Measurements from ENCODE around the gene TMEM238.

TMEM238 gene

GRCh38 chr19:55355213-55355821, 28.8 kb downstream of the TMEM238 start:
- TF ChIP-seq FOXM1 (IDR thresholded peaks at IDR 0.05; ENCODE audit: borderline replicate concordance): no peak
- no peak for TF ChIP-seq SUZ12 (IDR thresholded peaks at IDR 0.05)
- TF ChIP-seq CTBP1 (IDR thresholded peaks at IDR 0.05; ENCODE audit: borderline replicate concordance): no peak
- no peak for TF ChIP-seq FOXA1 (IDR thresholded peaks at IDR 0.05)
- TF ChIP-seq TARDBP (IDR thresholded peaks at IDR 0.05): no peak
- TF ChIP-seq SP1 (IDR thresholded peaks at IDR 0.05): no peak
- TF ChIP-seq HDGF (IDR thresholded peaks at IDR 0.05; ENCODE audit: borderline replicate concordance): no peak
- CTCF ChIA-PET: no interaction called here
- POLR2A ChIA-PET: no interaction called here
- DNase-seq (ENCODE audit: extremely low spot score): no peak

- DNase-seq (ENCODE audit: extremely low spot score): no peak
- ChIA-PET POLR2A (no interaction called here), CTCF (no interaction called here)
- no peak for TF ChIP-seq CTBP1 (IDR thresholded peaks at IDR 0.05; ENCODE audit: borderline replicate concordance)
- no peak for TF ChIP-seq BHLHE40 (IDR thresholded peaks at IDR 0.05; ENCODE audit: borderline replicate concordance)
- TF ChIP-seq FOXM1 (IDR thresholded peaks at IDR 0.05; ENCODE audit: borderline replicate concordance): no peak
- no peak for TF ChIP-seq FOXK2 (IDR thresholded peaks at IDR 0.05)
- TF ChIP-seq ARNT (IDR thresholded peaks at IDR 0.05): no peak
Measured at GRCh38 chr19:55354698-55355212, 29.3 kb downstream of the TMEM238 start, which contains the start of gene COX6B2. Gene COX6B2, minus strand, starts transcription at chr19:55354719. Its CDS starts 198 bp downstream, at chr19:55354521.

- ChIA-PET POLR2A (interaction anchor here (0.9 to 2.0 kb wide), 3 partner anchors 13 to 32 kb away, joined by 3 to 5 read pairs (median 5); no protein-coding TSS in a partner anchor), CTCF (no interaction called here)
- peak; percentile 94 for DNase-seq (ENCODE audit: extremely low spot score)
- TF ChIP-seq SP1 (IDR thresholded peaks at IDR 0.05): peak; percentile 57
- peak; percentile 32; the same call in 1 of the 2 replicates for TF ChIP-seq L3MBTL2 (conservative IDR thresholded peaks at IDR 0.05)
- no peak for TF ChIP-seq LEF1 (IDR thresholded peaks at IDR 0.05; ENCODE audit: borderline replicate concordance)
Measured at GRCh38 chr19:55353803-55354697, 30.0 kb downstream of the TMEM238 start.

- POLR2A ChIA-PET: interaction anchor here (0.9 to 2.0 kb wide), 3 partner anchors 12 to 32 kb away, joined by 3 to 5 read pairs (median 5); no protein-coding TSS in a partner anchor
- no peak for DNase-seq (ENCODE audit: extremely low spot score)
- CTCF ChIA-PET: no interaction called here
- TF ChIP-seq ELF4 (IDR thresholded peaks at IDR 0.05): no peak
- TF ChIP-seq FOXM1 (IDR thresholded peaks at IDR 0.05; ENCODE audit: borderline replicate concordance): no peak
- no peak for TF ChIP-seq BHLHE40 (IDR thresholded peaks at IDR 0.05; ENCODE audit: borderline replicate concordance)
Measured at GRCh38 chr19:55353356-55353802, 30.7 kb downstream of the TMEM238 start.

- POLR2A ChIA-PET: interaction anchor here (0.9 to 2.0 kb wide), 3 partner anchors 12 to 31 kb away, joined by 3 to 5 read pairs (median 5); no protein-coding TSS in a partner anchor
- no peak for TF ChIP-seq PKNOX1 (IDR thresholded peaks at IDR 0.05)
- no peak for TF ChIP-seq L3MBTL2 (conservative IDR thresholded peaks at IDR 0.05)
- TF ChIP-seq ARNT (IDR thresholded peaks at IDR 0.05): no peak
- TF ChIP-seq FOXK2 (IDR thresholded peaks at IDR 0.05): no peak
- no peak for TF ChIP-seq SUZ12 (IDR thresholded peaks at IDR 0.05)
- CTCF ChIA-PET: no interaction called here
- DNase-seq (ENCODE audit: extremely low spot score): no peak
Measured at GRCh38 chr19:55352549-55353145, 31.4 kb downstream of the TMEM238 start.

- DNase-seq (ENCODE audit: extremely low spot score): no peak
- TF ChIP-seq ARNT (IDR thresholded peaks at IDR 0.05): no peak
- no peak for TF ChIP-seq NFRKB (IDR thresholded peaks at IDR 0.05)
- TF ChIP-seq PKNOX1 (IDR thresholded peaks at IDR 0.05): no peak
- TF ChIP-seq SUZ12 (IDR thresholded peaks at IDR 0.05): no peak
- TF ChIP-seq HDGF (IDR thresholded peaks at IDR 0.05; ENCODE audit: borderline replicate concordance): no peak
- TF ChIP-seq ELF4 (IDR thresholded peaks at IDR 0.05): no peak
- TF ChIP-seq CTBP1 (IDR thresholded peaks at IDR 0.05; ENCODE audit: borderline replicate concordance): no peak
- ChIA-PET POLR2A (interaction anchor here (2.0 kb wide), 1 partner anchor 11 kb away, joined by 5 read pairs; no protein-coding TSS in a partner anchor), CTCF (no interaction called here)
Measured at GRCh38 chr19:55352040-55352439, 32.1 kb downstream of the TMEM238 start.
